ENCODE results near the gene RAB30.

The RAB30 gene

GRCh38 chr11:82979824-82980223 is 91.9 kb downstream of the RAB30 start:
- no peak overlapping the region for H3K4me3 Mint-ChIP-seq
- H3K9me3 Mint-ChIP-seq, result no peaks in the 10 kb centered on the region
- no peak for TF ChIP-seq CTCF (IDR thresholded peaks at IDR 0.05)
- no peaks in the 10 kb centered on the region for H3K27me3 Mint-ChIP-seq (ENCODE audit: low read depth, poor library complexity)
- peaks cover 24% of the 10 kb centered on the region for H3K4me1 Mint-ChIP-seq
- H3K27ac Mint-ChIP-seq, result no peak overlapping the region
- H3K36me3 Mint-ChIP-seq (ENCODE audit: low read depth), result peaks cover 24% of the 10 kb centered on the region
- no peak for DNase-seq

GRCh38 chr11:82978422-82979099 is 93.1 kb downstream of the RAB30 start:
- Mint-ChIP-seq H3K36me3 (ENCODE audit: low read depth) (peaks cover 16% of the 10 kb centered on the region), H3K27me3 (ENCODE audit: low read depth, poor library complexity) (no peaks in the 10 kb centered on the region), H3K4me1 (peaks cover 34% of the 10 kb centered on the region), H3K27ac (no peak overlapping the region), H3K4me3 (no peak overlapping the region), H3K9me3 (no peaks in the 10 kb centered on the region)
- TF ChIP-seq CTCF (IDR thresholded peaks at IDR 0.05), result no peak
- DNase-seq, result no peak

GRCh38 chr11:82976786-82977185 is 94.9 kb downstream of the RAB30 start:
- TF ChIP-seq CTCF (IDR thresholded peaks at IDR 0.05), result no peak
- peaks cover 10% of the 10 kb centered on the region for H3K36me3 Mint-ChIP-seq (ENCODE audit: low read depth)
- H3K27ac Mint-ChIP-seq, result no peak overlapping the region
- H3K4me3 Mint-ChIP-seq, result no peak overlapping the region
- H3K27me3 Mint-ChIP-seq (ENCODE audit: low read depth, poor library complexity), result no peaks in the 10 kb centered on the region
- peaks cover 41% of the 10 kb centered on the region for H3K4me1 Mint-ChIP-seq
- H3K9me3 Mint-ChIP-seq, result no peaks in the 10 kb centered on the region
- no peak for DNase-seq

GRCh38 chr11:82975882-82976281 is 95.8 kb downstream of the RAB30 start:
- TF ChIP-seq CTCF (IDR thresholded peaks at IDR 0.05), result no peak
- Mint-ChIP-seq H3K27ac (no peak overlapping the region), H3K9me3 (no peaks in the 10 kb centered on the region), H3K4me3 (no peak overlapping the region), H3K4me1 (peaks cover 41% of the 10 kb centered on the region), H3K36me3 (ENCODE audit: low read depth) (peaks cover under 1% of the 10 kb centered on the region), H3K27me3 (ENCODE audit: low read depth, poor library complexity) (no peaks in the 10 kb centered on the region)
- no peak for DNase-seq

- no peak overlapping the region for H3K4me3 Mint-ChIP-seq
- peaks cover 41% of the 10 kb centered on the region for H3K4me1 Mint-ChIP-seq
- no peaks in the 10 kb centered on the region for H3K36me3 Mint-ChIP-seq (ENCODE audit: low read depth)
- no peak for DNase-seq
- H3K27me3 Mint-ChIP-seq (ENCODE audit: low read depth, poor library complexity), result no peaks in the 10 kb centered on the region
- H3K9me3 Mint-ChIP-seq, result no peaks in the 10 kb centered on the region
- TF ChIP-seq CTCF (IDR thresholded peaks at IDR 0.05), result no peak
- no peak overlapping the region for H3K27ac Mint-ChIP-seq
These were observed 96.8 kb downstream of the RAB30 start for GRCh38 chr11:82974851-82975250.

GRCh38 chr11:82974135-82974534 is 97.6 kb downstream of the RAB30 start:
- no peaks in the 10 kb centered on the region for H3K36me3 Mint-ChIP-seq (ENCODE audit: low read depth)
- no peak overlapping the region for H3K4me3 Mint-ChIP-seq
- H3K27me3 Mint-ChIP-seq (ENCODE audit: low read depth, poor library complexity), result no peaks in the 10 kb centered on the region
- no peak for TF ChIP-seq CTCF (IDR thresholded peaks at IDR 0.05)
- H3K27ac Mint-ChIP-seq, result no peak overlapping the region
- no peaks in the 10 kb centered on the region for H3K9me3 Mint-ChIP-seq
- DNase-seq, result no peak
- peaks cover 41% of the 10 kb centered on the region for H3K4me1 Mint-ChIP-seq

Data from nephron progenitor cell (in vitro differentiated cells).